Progenitor cell of endocrine pancreas (in vitro differentiated cells): ENCODE data around the gene COL15A1. TPM values are rescaled to one million over a fixed set of nuclear protein-coding genes. Genes with fewer than 3 reads are reported as not detected.
"Not testable (repeated sequence)": the region's sequence is repeated elsewhere in the genome, so short reads cannot be mapped to it uniquely, and the experiment has no call there.

ENCODE experiments used
- DNase-seq: peaks from one replicate; pipeline ENCODE4 v3.0.0; 2021; ENCODE audit warnings: low spot score; ENCODE audit not compliant: unreplicated experiment
- H3K27ac Mint-ChIP-seq: 2 replicates; pipeline ENCODE4 v1.8.0; 2021; ENCODE audit warnings: mild to moderate bottlenecking, moderate library complexity, mixed read lengths
- H3K27me3 Mint-ChIP-seq: 2 replicates; pipeline ENCODE4 v1.8.0; 2021; ENCODE audit warnings: mixed read lengths
- H3K36me3 Mint-ChIP-seq: 2 replicates; pipeline ENCODE4 v1.8.0; 2022; ENCODE audit warnings: mixed read lengths; ENCODE audit not compliant: insufficient read depth
- H3K4me1 Mint-ChIP-seq: 2 replicates; pipeline ENCODE4 v1.8.0; 2021; ENCODE audit warnings: low read depth, mixed read lengths
- H3K4me3 Mint-ChIP-seq: 2 replicates; pipeline ENCODE4 v1.8.0; 2021; ENCODE audit warnings: low read depth, mild to moderate bottlenecking, moderate library complexity, mixed read lengths
- H3K9me3 Mint-ChIP-seq: 2 replicates; pipeline ENCODE4 v1.8.0; 2021; ENCODE audit warnings: low read depth, mixed read lengths
- total RNA-seq: library from RNA; stranded (reverse); gene quantifications from 2 replicates; pipeline ENCODE4 v1.2.1, GENCODE V29; 2021
- TF ChIP-seq, protein P1 (sequence below): fragments of 200-600 bp; sonication (generic); IDR thresholded peaks from one replicate; pipeline ENCODE4 v1.5.0; 2021; ENCODE audit warnings: antibody characterized with exemption, mild to moderate bottlenecking; ENCODE audit not compliant: unreplicated experiment

Gene COL15A1
- total RNA-seq, 1 donor from 2014 or later: not detected

DNA sequence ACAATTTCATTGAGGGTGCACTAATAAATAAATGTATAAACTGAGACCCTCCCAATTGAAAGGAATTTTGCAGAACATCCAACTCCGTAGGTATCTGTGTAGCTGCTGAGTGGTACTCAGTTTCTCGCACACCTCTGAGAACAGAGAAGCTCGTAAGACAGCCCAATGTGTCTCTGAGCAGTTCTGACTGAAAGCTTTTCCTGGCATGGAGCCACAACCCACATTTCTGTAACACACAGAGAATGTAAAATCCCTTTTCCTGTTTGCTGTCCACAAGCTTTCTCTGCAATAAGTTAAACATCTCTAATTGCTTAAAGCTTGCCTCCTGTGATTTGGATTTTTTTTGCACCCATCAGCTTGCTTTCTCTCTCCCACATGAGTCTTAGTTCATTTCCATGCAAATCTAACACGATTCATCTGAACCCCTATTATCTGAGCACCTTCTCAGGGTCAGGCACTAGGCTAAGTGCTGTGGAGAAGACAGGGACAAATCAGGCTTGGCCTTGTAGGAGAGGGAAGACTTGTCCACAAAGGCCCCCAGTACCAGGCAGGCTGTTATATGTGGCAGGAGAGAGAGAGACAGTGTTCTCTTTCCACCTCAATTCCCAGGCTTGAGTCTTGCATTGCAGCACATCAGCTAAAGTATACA is 44.2 kb upstream of the COL15A1 start:
- H3K27me3 Mint-ChIP-seq: no peaks in the 10 kb centered on the region
- H3K36me3 Mint-ChIP-seq: peaks cover 1% of the 10 kb centered on the region
- H3K27ac Mint-ChIP-seq: no peak overlapping the region
- no peaks in the 10 kb centered on the region for H3K4me1 Mint-ChIP-seq
- DNase-seq: no peak
- H3K4me3 Mint-ChIP-seq: no peak overlapping the region
- TF ChIP-seq, protein P1, sequence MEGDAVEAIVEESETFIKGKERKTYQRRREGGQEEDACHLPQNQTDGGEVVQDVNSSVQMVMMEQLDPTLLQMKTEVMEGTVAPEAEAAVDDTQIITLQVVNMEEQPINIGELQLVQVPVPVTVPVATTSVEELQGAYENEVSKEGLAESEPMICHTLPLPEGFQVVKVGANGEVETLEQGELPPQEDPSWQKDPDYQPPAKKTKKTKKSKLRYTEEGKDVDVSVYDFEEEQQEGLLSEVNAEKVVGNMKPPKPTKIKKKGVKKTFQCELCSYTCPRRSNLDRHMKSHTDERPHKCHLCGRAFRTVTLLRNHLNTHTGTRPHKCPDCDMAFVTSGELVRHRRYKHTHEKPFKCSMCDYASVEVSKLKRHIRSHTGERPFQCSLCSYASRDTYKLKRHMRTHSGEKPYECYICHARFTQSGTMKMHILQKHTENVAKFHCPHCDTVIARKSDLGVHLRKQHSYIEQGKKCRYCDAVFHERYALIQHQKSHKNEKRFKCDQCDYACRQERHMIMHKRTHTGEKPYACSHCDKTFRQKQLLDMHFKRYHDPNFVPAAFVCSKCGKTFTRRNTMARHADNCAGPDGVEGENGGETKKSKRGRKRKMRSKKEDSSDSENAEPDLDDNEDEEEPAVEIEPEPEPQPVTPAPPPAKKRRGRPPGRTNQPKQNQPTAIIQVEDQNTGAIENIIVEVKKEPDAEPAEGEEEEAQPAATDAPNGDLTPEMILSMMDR: no peak
- peaks cover 3% of the 10 kb centered on the region for H3K9me3 Mint-ChIP-seq

DNA sequence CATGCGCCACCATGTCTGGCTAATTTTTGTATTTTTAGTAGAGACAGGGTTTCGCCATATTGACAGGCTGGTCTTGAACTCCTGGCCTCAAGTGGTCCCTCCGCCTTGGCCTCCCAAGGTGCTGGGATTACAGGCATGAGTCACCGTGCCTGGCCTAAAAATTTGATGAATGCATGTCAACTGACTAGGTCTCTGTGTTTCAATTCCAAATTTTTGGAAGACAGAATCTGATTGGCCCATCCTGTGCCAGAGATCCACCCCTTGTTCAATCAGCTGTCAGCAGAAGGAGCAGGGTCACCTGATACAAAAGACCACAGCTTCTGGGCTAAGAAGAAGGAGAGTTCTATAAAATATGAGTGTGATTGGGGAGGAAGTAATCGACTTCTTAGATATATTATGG is 43.5 kb upstream of the COL15A1 start:
- TF ChIP-seq, protein P1: no peak
- Mint-ChIP-seq H3K27ac (no peak overlapping the region), H3K27me3 (no peaks in the 10 kb centered on the region), H3K4me3 (no peak overlapping the region), H3K36me3 (peaks cover 1% of the 10 kb centered on the region), H3K4me1 (no peaks in the 10 kb centered on the region), H3K9me3 (peaks cover 3% of the 10 kb centered on the region)
- DNase-seq: no peak

DNA sequence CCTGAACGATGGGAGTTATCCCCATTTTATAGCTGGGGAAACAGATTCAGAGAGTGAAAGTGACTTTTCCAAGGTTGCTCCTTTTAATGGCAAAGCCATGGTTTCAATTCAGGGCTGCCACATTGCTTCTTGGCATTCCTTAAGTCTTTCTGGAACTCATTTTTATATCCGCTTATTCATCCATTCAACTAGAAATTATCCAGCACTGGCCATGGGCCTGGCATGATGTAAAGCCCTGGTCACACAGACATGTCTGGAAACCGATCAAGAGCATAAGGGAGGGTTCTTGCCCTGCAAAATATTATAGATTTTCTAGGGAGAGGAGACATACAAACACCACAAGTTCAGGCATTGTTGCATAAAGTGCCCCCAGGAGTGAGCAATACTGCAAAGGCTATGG is 43.0 kb upstream of the COL15A1 start:
- H3K4me3 Mint-ChIP-seq: no peak overlapping the region
- peaks cover 1% of the 10 kb centered on the region for H3K36me3 Mint-ChIP-seq
- DNase-seq: no peak
- peaks cover 3% of the 10 kb centered on the region for H3K9me3 Mint-ChIP-seq
- H3K4me1 Mint-ChIP-seq: no peaks in the 10 kb centered on the region
- TF ChIP-seq, protein P1: no peak
- H3K27me3 Mint-ChIP-seq: no peaks in the 10 kb centered on the region
- H3K27ac Mint-ChIP-seq: no peak overlapping the region

DNA sequence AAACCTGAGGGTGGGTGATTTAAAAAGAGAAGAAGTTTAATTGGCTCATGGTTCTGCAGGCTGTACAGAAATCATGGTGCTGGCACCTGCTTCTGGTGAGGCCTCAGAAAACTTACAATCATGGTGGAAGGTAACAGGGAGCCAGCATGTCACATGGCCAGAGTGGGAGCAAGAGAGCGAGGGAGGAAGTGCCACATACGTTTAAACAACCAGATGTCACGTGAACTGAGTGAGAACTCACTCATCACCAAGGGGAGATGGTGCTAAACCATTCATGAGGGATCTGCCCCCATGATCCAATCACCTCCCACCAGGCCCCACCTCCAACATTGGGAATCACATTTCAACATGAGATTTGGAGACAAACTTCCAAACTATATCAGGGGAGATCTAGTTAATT is 41.9 kb upstream of the COL15A1 start:
- not testable (repeated sequence) for H3K36me3 Mint-ChIP-seq, DNase-seq, H3K27me3 Mint-ChIP-seq, H3K4me1 Mint-ChIP-seq, H3K27ac Mint-ChIP-seq, H3K4me3 Mint-ChIP-seq, H3K9me3 Mint-ChIP-seq

DNA sequence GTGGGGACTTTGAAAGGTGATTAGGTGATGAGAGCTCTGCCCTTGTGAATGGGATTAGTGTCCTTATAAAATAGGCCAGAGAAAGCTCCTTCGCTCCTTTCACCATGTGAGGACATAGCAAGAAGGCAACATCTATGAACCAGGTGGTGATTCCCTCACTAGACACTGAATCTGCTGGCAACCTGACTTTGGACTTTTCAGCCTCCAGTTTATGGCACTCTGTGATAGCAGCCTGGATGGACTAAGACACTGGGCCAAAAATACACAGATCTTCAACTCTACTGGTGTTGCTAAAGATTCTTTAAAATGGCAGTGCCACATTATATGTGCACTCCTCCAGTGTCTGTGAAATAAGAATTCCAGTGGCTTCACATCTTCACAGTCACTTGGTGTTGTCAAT is 41.2 kb upstream of the COL15A1 start:
- TF ChIP-seq, protein P1: no peak

DNA sequence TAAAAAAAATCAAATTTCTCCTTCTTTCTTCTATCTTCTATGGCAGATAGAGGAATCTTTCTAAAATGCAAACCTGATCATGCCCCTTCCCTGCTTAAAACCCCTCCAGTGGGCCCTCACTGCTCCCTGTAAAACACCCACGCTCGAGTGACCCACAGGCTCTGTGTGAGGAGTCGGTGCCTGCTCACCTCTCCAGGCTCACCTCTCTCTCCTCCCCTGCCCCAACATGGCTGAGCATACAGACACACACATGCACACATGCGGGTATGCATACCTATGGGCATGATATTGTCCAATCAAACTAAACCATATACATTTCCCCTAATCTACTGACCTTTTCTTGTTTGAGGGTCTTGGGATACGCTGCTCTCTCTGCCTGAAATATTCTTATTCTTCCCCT is 40.8 kb upstream of the COL15A1 start:
- Mint-ChIP-seq H3K4me3 (no peak overlapping the region), H3K9me3 (no peaks in the 10 kb centered on the region), H3K27me3 (no peaks in the 10 kb centered on the region), H3K4me1 (no peaks in the 10 kb centered on the region), H3K36me3 (no peaks in the 10 kb centered on the region), H3K27ac (no peak overlapping the region)
- no peak for DNase-seq
- TF ChIP-seq, protein P1: no peak

More for the DNA sequence above, 41.2 kb upstream of the COL15A1 start:
- Mint-ChIP-seq H3K27ac (no peak overlapping the region), H3K36me3 (no peaks in the 10 kb centered on the region), H3K4me3 (no peak overlapping the region), H3K9me3 (no peaks in the 10 kb centered on the region), H3K4me1 (no peaks in the 10 kb centered on the region), H3K27me3 (no peaks in the 10 kb centered on the region)
- DNase-seq: no peak
